ENCODE measurements around the gene TBC1D3B. TPM values are rescaled to one million over a fixed set of nuclear protein-coding genes. Genes with fewer than 3 reads are reported as not detected.
"Not testable (repeated sequence)": the region's sequence is repeated elsewhere in the genome, so short reads cannot be mapped to it uniquely, and the experiment has no call there.

The TBC1D3B gene
- total RNA-seq, 1 donor = 1.1 TPM

GRCh38 chr17:36131931-36132330 lies 44.5 kb downstream of the TBC1D3B start:
- no peak for DNase-seq (ENCODE audit: low read depth in 2 of 3, low spot score in 2 of 3)

GRCh38 chr17:36131421-36131820 lies 45.0 kb downstream of the TBC1D3B start:
- DNase-seq (ENCODE audit: low read depth in 2 of 3, low spot score in 2 of 3) = peak in 1 of 3 donors; percentile 24

- DNase-seq (ENCODE audit: low read depth in 2 of 3, low spot score in 2 of 3) = no peak
These were observed 46.1 kb downstream of the TBC1D3B start for GRCh38 chr17:36130346-36130745.

GRCh38 chr17:36129616-36130015 lies 46.8 kb downstream of the TBC1D3B start:
- DNase-seq (ENCODE audit: low read depth in 2 of 3, low spot score in 2 of 3) = no peak

- no peak for DNase-seq (ENCODE audit: low read depth in 2 of 3, low spot score in 2 of 3)
These were observed 47.9 kb downstream of the TBC1D3B start for GRCh38 chr17:36128411-36128978.

GRCh38 chr17:36127911-36128310 lies 48.5 kb downstream of the TBC1D3B start:
- DNase-seq (ENCODE audit: low read depth in 2 of 3, low spot score in 2 of 3) = no peak

- no peak for DNase-seq (ENCODE audit: low read depth in 2 of 3, low spot score in 2 of 3)
These were observed 49.1 kb downstream of the TBC1D3B start for GRCh38 chr17:36127199-36127893.

- DNase-seq (ENCODE audit: low read depth in 2 of 3, low spot score in 2 of 3) = no peak
These were observed 51.3 kb downstream of the TBC1D3B start for GRCh38 chr17:36124879-36125824.

- DNase-seq (ENCODE audit: low read depth in 2 of 3, low spot score in 2 of 3) = no peak
These were observed 53.0 kb downstream of the TBC1D3B start for GRCh38 chr17:36123431-36123830.

GRCh38 chr17:36121099-36121498 lies 55.3 kb downstream of the TBC1D3B start:
- not testable (repeated sequence) for DNase-seq (ENCODE audit: low read depth in 2 of 3, low spot score in 2 of 3)

- DNase-seq (ENCODE audit: low read depth in 2 of 3, low spot score in 2 of 3) = no peak
These were observed 56.2 kb downstream of the TBC1D3B start for GRCh38 chr17:36120221-36120620.

GRCh38 chr17:36118477-36119353 lies 57.7 kb downstream of the TBC1D3B start:
- no peak for DNase-seq (ENCODE audit: low read depth in 2 of 3, low spot score in 2 of 3)

- no peak for DNase-seq (ENCODE audit: low read depth in 2 of 3, low spot score in 2 of 3)
These were observed 58.7 kb downstream of the TBC1D3B start for GRCh38 chr17:36117505-36118382.

Other genes with a start within 250 kb of the TBC1D3B start
- 0.54 TPM for gene RDM1, start 245.9 kb downstream of the TBC1D3B start, total RNA-seq
- gene LYZL6, start 232.9 kb downstream of the TBC1D3B start, total RNA-seq = not detected
- not detected for gene CCL16, start 195.1 kb downstream of the TBC1D3B start, total RNA-seq
- gene CCL14, start 189.9 kb downstream of the TBC1D3B start, total RNA-seq = not detected
- gene CCL15, start 175.1 kb downstream of the TBC1D3B start, total RNA-seq = not detected
- 0.81 TPM for gene CCL23, start 158.7 kb downstream of the TBC1D3B start, total RNA-seq
- not detected for gene CCL18, start 112.4 kb downstream of the TBC1D3B start, total RNA-seq
- gene CCL3, start 86.5 kb downstream of the TBC1D3B start, total RNA-seq = 1.6 TPM
- 1.6 TPM for gene CCL4, start 72.8 kb downstream of the TBC1D3B start, total RNA-seq
- gene CCL3L1, start 20.1 kb upstream of the TBC1D3B start, total RNA-seq = 0.54 TPM
- not detected for gene CCL4L2, start 34.4 kb upstream of the TBC1D3B start, total RNA-seq
- 0.54 TPM for gene TBC1D3I, start 87.9 kb upstream of the TBC1D3B start, total RNA-seq
- gene TBC1D3G, start 147.2 kb upstream of the TBC1D3B start, total RNA-seq = not detected
- not detected for gene TBC1D3H, start 211.8 kb upstream of the TBC1D3B start, total RNA-seq

Measured in hematopoietic multipotent progenitor cell (in vitro differentiated cells).